Measurements from ENCODE around the gene ZHX3.

The ZHX3 gene

DNA sequence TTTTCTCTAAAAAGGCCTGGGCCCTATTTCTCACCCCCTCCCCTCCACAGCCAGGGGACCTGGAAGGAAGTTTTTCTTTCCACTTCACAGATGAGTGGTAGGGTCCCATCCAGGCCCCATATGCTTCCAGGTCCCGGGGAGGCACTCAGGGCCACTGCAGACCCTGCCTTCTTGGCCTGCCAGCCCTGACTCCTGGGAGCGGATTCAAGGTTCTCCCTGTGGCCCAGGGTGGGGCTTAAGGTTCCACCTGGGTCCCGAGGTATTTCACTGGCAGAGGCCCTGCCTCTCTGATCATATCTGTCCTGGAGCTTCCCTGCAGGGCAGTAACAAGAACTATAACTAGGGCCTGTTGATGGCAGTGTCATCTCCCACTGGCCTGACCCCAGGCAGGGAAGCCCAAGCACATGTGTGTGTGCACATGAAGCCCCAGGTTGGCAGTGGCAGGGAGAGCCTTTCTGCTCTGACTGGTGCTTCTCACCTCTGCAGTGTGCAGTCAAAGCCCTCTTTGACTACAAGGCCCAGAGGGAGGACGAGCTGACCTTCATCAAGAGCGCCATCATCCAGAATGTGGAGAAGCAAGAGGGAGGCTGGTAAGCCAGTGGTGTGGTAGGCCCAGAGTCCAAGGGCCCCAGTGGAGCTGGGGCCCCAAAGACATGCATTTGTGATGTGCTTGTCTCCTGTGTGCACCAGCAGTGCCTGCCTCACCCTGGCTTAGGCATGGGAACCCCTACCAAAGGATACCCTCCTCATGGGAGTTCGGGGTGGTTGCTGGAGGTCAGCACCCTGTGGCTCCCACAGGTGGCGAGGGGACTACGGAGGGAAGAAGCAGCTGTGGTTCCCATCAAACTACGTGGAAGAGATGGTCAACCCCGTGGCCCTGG, 149.0 kb downstream of the ZHX3 start:
- no peak overlapping the region for H3K27ac ChIP-seq (replicated peaks; ENCODE audit: low read length)
- peaks cover 89 to 97% of the 10 kb centered on the region in 2 donors for H3K36me3 ChIP-seq (replicated peaks in 1 of 2; ENCODE audit: control insufficient read depth in 2 of 2, insufficient read depth in 2 of 2, low read length in 2 of 2)
- no peak overlapping the region for H2BK120ac ChIP-seq (ENCODE audit: low read depth, low read length)
- no CpG with 5 or more reads among the region's 10 CpGs for WGBS, 2 donors (ENCODE audit: extremely low coverage in 2 of 2, insufficient read length in 2 of 2, insufficient replicate concordance in 1 of 2)
- no peak overlapping the region for H3K9ac ChIP-seq (ENCODE audit: low read depth, low read length, poor library complexity)
- no peak overlapping the region for H4K91ac ChIP-seq (ENCODE audit: low read depth, low read length, poor library complexity)
- no peak overlapping the region for H3K4me3 ChIP-seq (ENCODE audit: low read length in 2 of 2)
- no peak overlapping the region for H2AFZ ChIP-seq (ENCODE audit: low read length)
- H3K18ac ChIP-seq (ENCODE audit: low read length): no peak overlapping the region
- H3K4ac ChIP-seq (ENCODE audit: low read length): no peak overlapping the region
- no peak overlapping the region for H3K14ac ChIP-seq (ENCODE audit: low read length)
- H2BK12ac ChIP-seq (ENCODE audit: low read length): no peak overlapping the region
- no peak overlapping the region for H2AK5ac ChIP-seq (ENCODE audit: low read depth, low read length)
- H3K9me3 ChIP-seq (replicated peaks in 1 of 2; ENCODE audit: control insufficient read depth in 2 of 2, insufficient read depth in 1 of 2, low read depth in 1 of 2, low read length in 2 of 2): peaks cover 0 to 2% of the 10 kb centered on the region in 2 donors
- no peak overlapping the region for H4K8ac ChIP-seq (ENCODE audit: low read depth, low read length)
- no peak overlapping the region for H2BK5ac ChIP-seq (ENCODE audit: low read length)
- peaks cover 0 to 3% of the 10 kb centered on the region in 2 donors for H3K4me1 ChIP-seq (ENCODE audit: control insufficient read depth in 2 of 2, insufficient read depth in 1 of 2, low read depth in 1 of 2, low read length in 2 of 2)
- no peak overlapping the region for H3K4me2 ChIP-seq (ENCODE audit: insufficient read depth, low read length, poor library complexity, severe bottlenecking)
- no peaks in the 10 kb centered on the region for H3K27me3 ChIP-seq (ENCODE audit: control insufficient read depth in 3 of 3, insufficient read depth in 3 of 3, low read depth in 1 of 3, low read length in 3 of 3)
- DNase-seq (ENCODE audit: low spot score): no peak
- H3K79me1 ChIP-seq (ENCODE audit: low read depth, low read length): peaks cover 8% of the 10 kb centered on the region
- no peak overlapping the region for H3K23ac ChIP-seq (ENCODE audit: low read depth, low read length, poor library complexity)
- H2BK15ac ChIP-seq (ENCODE audit: low read length): no peak overlapping the region

DNA sequence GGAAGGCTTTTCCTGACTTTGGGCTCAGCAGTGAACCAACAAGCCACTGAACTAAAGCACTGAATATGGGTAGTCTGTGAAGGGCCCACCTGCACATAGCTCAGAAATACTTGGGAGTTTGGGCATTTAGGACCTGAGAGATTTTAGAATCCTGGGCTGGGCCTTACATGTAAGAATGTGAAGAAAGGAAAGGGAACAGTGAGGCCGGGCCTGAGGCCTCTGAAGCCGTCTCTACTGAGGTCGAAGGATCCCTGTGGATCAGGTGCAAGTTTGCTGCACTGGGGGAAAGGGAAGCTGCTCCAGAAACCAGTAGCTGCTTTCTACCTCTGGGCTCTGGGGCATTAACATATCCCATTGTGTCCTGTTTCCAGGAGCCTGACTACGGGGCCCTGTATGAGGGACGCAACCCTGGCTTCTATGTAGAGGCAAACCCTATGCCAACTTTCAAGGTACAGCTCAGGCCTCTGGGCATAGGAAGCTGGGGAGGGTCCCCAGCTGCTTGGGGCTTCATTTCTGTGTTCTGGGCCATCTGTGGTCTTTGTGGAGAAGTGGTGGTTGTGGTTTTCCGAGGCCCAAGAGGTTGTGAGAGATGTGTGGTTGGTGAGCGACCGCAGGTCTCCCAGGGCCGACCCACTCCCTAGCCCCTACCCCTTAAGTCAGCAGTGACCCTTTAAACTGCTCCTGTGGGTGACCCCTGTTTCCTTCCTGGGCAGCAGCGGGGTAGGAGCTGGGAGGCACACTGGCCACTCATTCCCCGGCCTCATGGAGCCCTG, 149.9 kb downstream of the ZHX3 start:
- Histone ChIP-seq H2BK120ac (ENCODE audit: low read depth, low read length) (no peak overlapping the region), H3K9ac (ENCODE audit: low read depth, low read length, poor library complexity) (no peak overlapping the region), H2BK5ac (ENCODE audit: low read length) (no peak overlapping the region), H3K4me2 (ENCODE audit: insufficient read depth, low read length, poor library complexity, severe bottlenecking) (no peak overlapping the region), H3K27me3 (ENCODE audit: control insufficient read depth in 3 of 3, insufficient read depth in 3 of 3, low read depth in 1 of 3, low read length in 3 of 3) (no peaks in the 10 kb centered on the region), H2BK12ac (ENCODE audit: low read length) (no peak overlapping the region), H3K14ac (ENCODE audit: low read length) (no peak overlapping the region), H2BK15ac (ENCODE audit: low read length) (no peak overlapping the region), H3K4me1 (ENCODE audit: control insufficient read depth in 2 of 2, insufficient read depth in 1 of 2, low read depth in 1 of 2, low read length in 2 of 2) (no peaks in the 10 kb centered on the region), H3K4me3 (ENCODE audit: low read length in 2 of 2) (no peak overlapping the region), H3K9me3 (replicated peaks in 1 of 2; ENCODE audit: control insufficient read depth in 2 of 2, insufficient read depth in 1 of 2, low read depth in 1 of 2, low read length in 2 of 2) (peaks cover 0 to 2% of the 10 kb centered on the region in 2 donors), H3K4ac (ENCODE audit: low read length) (no peak overlapping the region), H4K8ac (ENCODE audit: low read depth, low read length) (no peak overlapping the region), H3K79me1 (ENCODE audit: low read depth, low read length) (peaks cover 8% of the 10 kb centered on the region), H2AFZ (ENCODE audit: low read length) (no peak overlapping the region), H2AK5ac (ENCODE audit: low read depth, low read length) (no peak overlapping the region), H4K91ac (ENCODE audit: low read depth, low read length, poor library complexity) (no peak overlapping the region), H3K27ac (replicated peaks; ENCODE audit: low read length) (no peak overlapping the region), H3K23ac (ENCODE audit: low read depth, low read length, poor library complexity) (no peak overlapping the region), H3K36me3 (replicated peaks in 1 of 2; ENCODE audit: control insufficient read depth in 2 of 2, insufficient read depth in 2 of 2, low read length in 2 of 2) (peaks cover 93 to 98% of the 10 kb centered on the region in 2 donors), H3K18ac (ENCODE audit: low read length) (no peak overlapping the region)
- WGBS, 2 donors (ENCODE audit: extremely low coverage in 2 of 2, insufficient read length in 2 of 2, insufficient replicate concordance in 1 of 2): no CpG with 5 or more reads among the region's 11 CpGs
- DNase-seq (ENCODE audit: low spot score): no peak

DNA sequence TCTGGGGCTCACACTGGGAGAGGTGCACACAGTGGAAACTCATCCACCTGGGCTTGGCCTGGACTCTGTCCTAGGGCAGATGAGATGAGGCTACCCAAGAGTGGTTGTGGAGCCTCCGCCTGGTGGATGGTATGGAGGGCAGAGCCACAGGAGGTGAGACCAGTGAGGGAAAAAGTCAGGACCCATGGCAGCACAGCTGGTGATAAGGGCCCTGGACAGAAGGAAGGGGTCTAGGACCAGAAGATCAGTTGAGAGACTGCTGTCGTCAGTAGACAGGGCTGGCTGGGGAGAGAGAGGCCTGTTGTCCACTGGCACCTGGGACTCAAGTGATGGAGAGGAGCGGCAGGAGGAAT, 150.4 kb downstream of the ZHX3 start:
- H3K9me3 ChIP-seq (replicated peaks in 1 of 2; ENCODE audit: control insufficient read depth in 2 of 2, insufficient read depth in 1 of 2, low read depth in 1 of 2, low read length in 2 of 2): peaks cover 0 to 2% of the 10 kb centered on the region in 2 donors
- H3K27me3 ChIP-seq (ENCODE audit: control insufficient read depth in 3 of 3, insufficient read depth in 3 of 3, low read depth in 1 of 3, low read length in 3 of 3): no peaks in the 10 kb centered on the region
- no peak overlapping the region for H3K4me3 ChIP-seq (ENCODE audit: low read length in 2 of 2)
- no peak overlapping the region for H2BK120ac ChIP-seq (ENCODE audit: low read depth, low read length)
- no peak overlapping the region for H4K8ac ChIP-seq (ENCODE audit: low read depth, low read length)
- no peak overlapping the region for H2BK15ac ChIP-seq (ENCODE audit: low read length)
- no peak overlapping the region for H3K14ac ChIP-seq (ENCODE audit: low read length)
- H3K23ac ChIP-seq (ENCODE audit: low read depth, low read length, poor library complexity): no peak overlapping the region
- no peak overlapping the region for H2AK5ac ChIP-seq (ENCODE audit: low read depth, low read length)
- no peak overlapping the region for H4K91ac ChIP-seq (ENCODE audit: low read depth, low read length, poor library complexity)
- no peak overlapping the region for H3K18ac ChIP-seq (ENCODE audit: low read length)
- no CpG with 5 or more reads among the region's 3 CpGs for WGBS, 2 donors (ENCODE audit: extremely low coverage in 2 of 2, insufficient read length in 2 of 2, insufficient replicate concordance in 1 of 2)
- H3K9ac ChIP-seq (ENCODE audit: low read depth, low read length, poor library complexity): no peak overlapping the region
- no peak overlapping the region for H2AFZ ChIP-seq (ENCODE audit: low read length)
- no peak for DNase-seq (ENCODE audit: low spot score)
- no peak overlapping the region for H2BK12ac ChIP-seq (ENCODE audit: low read length)
- H3K4ac ChIP-seq (ENCODE audit: low read length): no peak overlapping the region
- H3K79me1 ChIP-seq (ENCODE audit: low read depth, low read length): peaks cover 8% of the 10 kb centered on the region
- H3K27ac ChIP-seq (replicated peaks; ENCODE audit: low read length): no peak overlapping the region
- peaks cover 93 to 98% of the 10 kb centered on the region in 2 donors for H3K36me3 ChIP-seq (replicated peaks in 1 of 2; ENCODE audit: control insufficient read depth in 2 of 2, insufficient read depth in 2 of 2, low read length in 2 of 2)
- no peak overlapping the region for H2BK5ac ChIP-seq (ENCODE audit: low read length)
- H3K4me2 ChIP-seq (ENCODE audit: insufficient read depth, low read length, poor library complexity, severe bottlenecking): no peak overlapping the region
- H3K4me1 ChIP-seq (ENCODE audit: control insufficient read depth in 2 of 2, insufficient read depth in 1 of 2, low read depth in 1 of 2, low read length in 2 of 2): no peaks in the 10 kb centered on the region
